Nephron (organoid): ENCODE results near the gene LYSMD4.

Experiments
- H3K27ac Mint-ChIP-seq, 3 experiments: 2 replicates each; pipeline ENCODE4 v1.8.0; 2020; ENCODE audit warnings: mixed read lengths in 3 of 3, mild to moderate bottlenecking in 2 of 3, moderate library complexity in 1 of 3
- H3K27me3 Mint-ChIP-seq: 2 replicates; pipeline ENCODE4 v1.8.0; 2021; ENCODE audit warnings: low read depth, mild to moderate bottlenecking, moderate library complexity, mixed read lengths
- H3K36me3 Mint-ChIP-seq: 2 replicates; pipeline ENCODE4 v1.8.0; 2020; ENCODE audit warnings: low read depth, mixed read lengths
- H3K4me1 Mint-ChIP-seq: 2 replicates; pipeline ENCODE4 v1.8.0; 2020; ENCODE audit warnings: mixed read lengths
- H3K4me3 Mint-ChIP-seq, 3 experiments: 2 replicates each; pipeline ENCODE4 v1.8.0; 2020; ENCODE audit warnings: mild to moderate bottlenecking in 3 of 3, mixed read lengths in 3 of 3, moderate library complexity in 2 of 3
- H3K9me3 Mint-ChIP-seq: 2 replicates; pipeline ENCODE4 v1.8.0; 2020; ENCODE audit warnings: mixed read lengths
- CTCF ChIP-seq, 3 experiments: fragments of 200-600 bp; sonication (generic); IDR thresholded peaks; one replicate each; pipeline ENCODE4 v1.5.0; 2021; ENCODE audit warnings: antibody characterized with exemption in 3 of 3; ENCODE audit not compliant: unreplicated experiment in 3 of 3

Gene LYSMD4

GRCh38 chr15:99696096-99696495, 37.1 kb downstream of the LYSMD4 start:
- H3K27me3 Mint-ChIP-seq = no peaks in the 10 kb centered on the region
- H3K9me3 Mint-ChIP-seq = no peaks in the 10 kb centered on the region
- no peak overlapping the region for H3K4me3 Mint-ChIP-seq
- no peak for TF ChIP-seq CTCF (IDR thresholded peaks at IDR 0.05; ENCODE audit: unreplicated experiment in 3 of 3)
- no peak overlapping the region for H3K27ac Mint-ChIP-seq
- H3K4me1 Mint-ChIP-seq = no peaks in the 10 kb centered on the region
- H3K36me3 Mint-ChIP-seq = peaks cover 64% of the 10 kb centered on the region

GRCh38 chr15:99692825-99693224, 40.4 kb downstream of the LYSMD4 start:
- Mint-ChIP-seq H3K27me3 (no peaks in the 10 kb centered on the region), H3K27ac (no peak overlapping the region), H3K36me3 (peaks cover 89% of the 10 kb centered on the region), H3K9me3 (peaks cover 8% of the 10 kb centered on the region), H3K4me1 (no peaks in the 10 kb centered on the region), H3K4me3 (no peak overlapping the region)
- TF ChIP-seq CTCF (IDR thresholded peaks at IDR 0.05; ENCODE audit: unreplicated experiment in 3 of 3) = no peak

GRCh38 chr15:99686290-99686689, 46.9 kb downstream of the LYSMD4 start:
- Mint-ChIP-seq H3K4me3 (no peak overlapping the region), H3K36me3 (peaks cover 91% of the 10 kb centered on the region), H3K27me3 (no peaks in the 10 kb centered on the region), H3K9me3 (peaks cover 40% of the 10 kb centered on the region), H3K27ac (no peak overlapping the region), H3K4me1 (peaks cover 7% of the 10 kb centered on the region)
- TF ChIP-seq CTCF (IDR thresholded peaks at IDR 0.05; ENCODE audit: unreplicated experiment in 3 of 3) = no peak

GRCh38 chr15:99683000-99683670, 50.1 kb downstream of the LYSMD4 start:
- Mint-ChIP-seq H3K27ac (peak overlapping the region; percentile 56 to 88 (median 62)), H3K4me3 (no peak overlapping the region), H3K27me3 (no peaks in the 10 kb centered on the region), H3K9me3 (peaks cover 34% of the 10 kb centered on the region), H3K36me3 (peaks cover 85% of the 10 kb centered on the region), H3K4me1 (peaks cover 7% of the 10 kb centered on the region)
- TF ChIP-seq CTCF (IDR thresholded peaks at IDR 0.05; ENCODE audit: unreplicated experiment in 3 of 3) = no peak

- TF ChIP-seq CTCF (IDR thresholded peaks at IDR 0.05; ENCODE audit: unreplicated experiment in 3 of 3) = no peak
- no peaks in the 10 kb centered on the region for H3K27me3 Mint-ChIP-seq
- H3K9me3 Mint-ChIP-seq = peaks cover 30% of the 10 kb centered on the region
- H3K36me3 Mint-ChIP-seq = peaks cover 85% of the 10 kb centered on the region
- peak overlapping the region; percentile 26 to 78 (median 62) for H3K27ac Mint-ChIP-seq
- H3K4me3 Mint-ChIP-seq = no peak overlapping the region
- peaks cover 7% of the 10 kb centered on the region for H3K4me1 Mint-ChIP-seq
Measured at GRCh38 chr15:99682455-99682854, 50.8 kb downstream of the LYSMD4 start.

- TF ChIP-seq CTCF (IDR thresholded peaks at IDR 0.05; ENCODE audit: unreplicated experiment in 3 of 3) = no peak
- Mint-ChIP-seq H3K27ac (peak overlapping the region; percentile 26 to 78 (median 62)), H3K36me3 (peaks cover 85% of the 10 kb centered on the region), H3K4me1 (peaks cover 7% of the 10 kb centered on the region), H3K27me3 (no peaks in the 10 kb centered on the region), H3K4me3 (no peak overlapping the region), H3K9me3 (peaks cover 27% of the 10 kb centered on the region)
Measured at GRCh38 chr15:99681990-99682389, 51.2 kb downstream of the LYSMD4 start.
